GM20000 (cell line): ENCODE results near the gene NCOA1.

ENCODE experiments used
- DNase-seq: peaks from one replicate; pipeline ENCODE4 v3.0.0; 2012; ENCODE audit warnings: low spot score
- TF ChIP-seq, protein P1 (sequence below): IDR thresholded peaks from 2 replicates; pipeline ENCODE4 v1.5.1; 2012; ENCODE audit warnings: mild to moderate bottlenecking, control low read depth; ENCODE audit errors: extremely low read depth, missing control alignments

NCOA1 gene

GRCh38 chr2:24731923-24732322 is 240.9 kb downstream of the NCOA1 start:
- TF ChIP-seq, protein P1, sequence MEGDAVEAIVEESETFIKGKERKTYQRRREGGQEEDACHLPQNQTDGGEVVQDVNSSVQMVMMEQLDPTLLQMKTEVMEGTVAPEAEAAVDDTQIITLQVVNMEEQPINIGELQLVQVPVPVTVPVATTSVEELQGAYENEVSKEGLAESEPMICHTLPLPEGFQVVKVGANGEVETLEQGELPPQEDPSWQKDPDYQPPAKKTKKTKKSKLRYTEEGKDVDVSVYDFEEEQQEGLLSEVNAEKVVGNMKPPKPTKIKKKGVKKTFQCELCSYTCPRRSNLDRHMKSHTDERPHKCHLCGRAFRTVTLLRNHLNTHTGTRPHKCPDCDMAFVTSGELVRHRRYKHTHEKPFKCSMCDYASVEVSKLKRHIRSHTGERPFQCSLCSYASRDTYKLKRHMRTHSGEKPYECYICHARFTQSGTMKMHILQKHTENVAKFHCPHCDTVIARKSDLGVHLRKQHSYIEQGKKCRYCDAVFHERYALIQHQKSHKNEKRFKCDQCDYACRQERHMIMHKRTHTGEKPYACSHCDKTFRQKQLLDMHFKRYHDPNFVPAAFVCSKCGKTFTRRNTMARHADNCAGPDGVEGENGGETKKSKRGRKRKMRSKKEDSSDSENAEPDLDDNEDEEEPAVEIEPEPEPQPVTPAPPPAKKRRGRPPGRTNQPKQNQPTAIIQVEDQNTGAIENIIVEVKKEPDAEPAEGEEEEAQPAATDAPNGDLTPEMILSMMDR, result no peak
- no peak for DNase-seq

- TF ChIP-seq, protein P1, result no peak
- DNase-seq, result no peak
These were observed 243.7 kb downstream of the NCOA1 start for GRCh38 chr2:24734741-24735140.

DNA sequence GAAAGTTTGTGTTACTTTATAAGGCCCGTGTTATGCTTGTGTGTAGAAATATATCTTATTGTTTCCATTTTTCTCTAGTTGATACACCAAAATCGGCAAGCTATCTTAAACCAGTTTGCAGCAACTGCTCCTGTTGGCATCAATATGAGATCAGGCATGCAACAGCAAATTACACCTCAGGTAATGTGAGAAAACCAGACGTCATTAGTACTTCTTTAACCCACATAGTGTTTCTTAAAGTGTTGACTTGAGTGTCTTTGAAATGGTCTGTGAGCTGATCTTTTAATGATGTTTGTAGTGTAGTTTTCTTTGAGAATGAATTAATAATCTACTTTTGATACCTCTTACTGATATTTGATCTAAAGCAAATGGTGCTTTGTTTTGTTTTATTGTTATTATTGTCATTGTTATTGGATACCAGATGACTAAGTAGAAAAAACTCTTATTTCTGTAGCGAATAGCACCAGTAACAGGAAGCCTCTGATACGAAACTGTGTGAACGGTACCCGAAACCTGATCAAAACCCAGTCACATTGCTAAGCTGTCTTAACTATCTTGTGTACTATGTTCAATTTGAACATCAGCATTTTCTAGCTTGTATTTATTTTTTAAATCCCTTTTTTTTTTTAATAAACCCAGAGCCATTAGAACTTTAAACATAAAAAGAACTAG is 248.4 kb downstream of the NCOA1 start:
- TF ChIP-seq, protein P1, result no peak
- DNase-seq, result no peak

DNA sequence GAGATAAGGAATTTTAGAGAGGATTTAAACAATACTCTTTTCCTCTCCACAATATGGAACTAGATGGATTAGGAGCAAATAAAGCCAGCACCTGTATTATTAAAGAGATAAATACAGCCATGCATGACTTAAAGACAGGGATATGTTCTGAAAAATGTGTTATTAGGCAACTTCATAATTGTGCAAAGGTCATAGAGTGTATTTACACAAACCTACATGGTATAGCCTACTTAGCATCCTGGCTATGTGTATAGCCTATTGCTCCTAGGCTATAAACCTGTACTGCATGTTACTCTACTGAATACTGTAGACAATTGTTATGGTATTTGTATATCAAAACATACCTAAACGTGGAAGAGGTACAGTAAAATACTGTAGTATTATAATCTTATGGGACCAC is 249.1 kb downstream of the NCOA1 start:
- TF ChIP-seq, protein P1, result no peak
- no peak for DNase-seq

DNA sequence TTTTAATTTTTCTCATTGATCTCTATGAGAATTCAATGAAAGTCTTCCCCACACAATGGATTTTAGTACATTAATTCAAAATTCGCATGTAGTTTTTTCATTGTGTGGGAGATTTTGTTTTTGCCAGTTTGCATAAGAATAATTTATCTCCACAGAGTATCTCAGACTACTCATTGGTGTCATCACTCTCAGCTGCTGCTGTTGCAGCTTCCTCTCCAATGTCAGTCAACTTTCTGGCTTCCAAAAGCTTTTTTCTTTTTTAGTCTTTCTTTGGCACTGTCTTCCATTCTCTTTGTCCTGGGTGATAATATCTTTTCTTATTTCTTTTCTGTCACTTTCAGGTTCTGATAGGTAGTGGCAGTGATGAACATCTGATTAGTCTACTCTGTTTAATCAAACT is 251.7 kb downstream of the NCOA1 start:
- no peak for DNase-seq

DNA sequence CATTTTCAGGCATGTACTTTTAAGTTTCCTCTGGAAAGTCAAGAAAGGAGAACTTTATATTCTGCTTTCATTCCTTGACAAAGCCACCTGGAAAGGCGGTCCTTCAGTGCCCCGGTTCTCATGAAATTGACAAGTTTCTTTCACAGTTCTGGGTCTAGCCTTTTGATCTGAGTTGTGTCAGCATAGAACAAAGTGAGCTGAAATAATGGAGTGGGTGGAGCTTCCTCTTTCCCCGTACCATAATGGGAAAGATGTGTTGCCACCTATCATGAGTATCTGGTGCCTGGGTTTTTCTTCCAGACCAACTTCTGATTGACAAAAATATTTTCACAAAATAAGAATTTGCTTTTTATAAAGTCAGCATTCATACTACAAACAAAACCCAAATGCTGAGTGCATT is 252.9 kb downstream of the NCOA1 start:
- no peak for DNase-seq
- TF ChIP-seq, protein P1, result no peak

More for the DNA sequence above, 251.7 kb downstream of the NCOA1 start:
- TF ChIP-seq, protein P1, result no peak

DNA sequence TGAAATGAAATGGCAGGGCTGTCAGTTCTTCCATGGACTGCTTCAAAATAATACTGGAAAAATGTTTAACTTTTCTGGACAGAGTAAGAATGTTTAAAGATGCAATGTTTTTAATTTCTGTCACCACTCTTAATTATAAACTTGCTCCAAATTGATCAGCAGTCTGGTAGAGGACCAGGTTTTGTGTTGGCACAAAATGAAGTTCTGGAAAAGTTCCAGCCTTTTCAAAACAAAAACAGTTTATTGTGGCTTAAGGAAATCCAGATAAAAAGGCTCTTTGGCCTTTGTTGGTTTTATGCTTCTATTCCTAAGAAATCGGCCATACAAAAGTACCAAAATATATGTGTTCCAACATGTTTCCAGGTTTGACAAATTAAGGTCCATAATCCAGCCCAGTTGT is 253.3 kb downstream of the NCOA1 start:
- no peak for DNase-seq
- TF ChIP-seq, protein P1, result no peak
